ENCODE measurements around the gene CD24.

CD24 gene

DNA sequence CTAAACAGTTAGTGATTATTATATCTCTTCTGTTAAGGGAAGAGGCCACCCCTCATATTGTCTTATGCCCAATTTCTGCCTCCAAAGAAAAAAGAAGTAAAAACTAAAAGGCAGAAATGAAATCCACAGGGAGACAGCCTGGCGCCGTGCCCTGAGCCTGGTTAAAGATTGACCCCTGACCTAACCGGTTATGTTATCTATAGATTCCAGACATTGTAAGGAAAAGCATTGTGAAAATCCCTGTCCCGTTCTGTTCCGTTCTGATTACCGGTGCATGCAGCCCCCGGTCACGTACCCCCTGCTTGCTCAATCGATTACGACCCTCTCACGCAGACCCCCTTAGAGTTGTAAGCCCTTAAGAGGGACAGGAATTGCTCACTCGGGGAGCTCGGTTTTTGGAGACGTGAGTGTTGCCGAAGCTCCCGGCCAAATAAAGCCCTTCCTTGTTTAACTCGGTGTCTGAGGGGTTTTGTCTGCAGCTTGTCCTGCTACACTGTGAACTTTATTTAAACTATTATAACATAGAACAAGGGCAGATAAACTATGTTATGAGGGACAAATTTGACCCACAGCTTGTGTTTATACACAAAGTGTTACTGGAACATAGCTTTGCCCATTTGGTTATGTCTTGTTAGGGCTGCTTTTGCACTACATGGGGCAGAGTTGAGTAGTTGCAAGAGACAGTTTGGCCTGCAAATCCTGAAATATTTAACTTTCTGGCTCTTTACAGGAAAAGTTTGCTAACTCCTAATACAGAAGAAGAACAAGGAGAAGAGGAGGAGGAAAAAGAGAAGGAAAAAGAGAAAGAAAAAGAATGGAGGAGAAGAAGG, 49.6 kb downstream of the CD24 start:
- no peak overlapping the region for H3K4me3 ChIP-seq (ENCODE audit: low read depth, low read length)
- H3K4me2 ChIP-seq (ENCODE audit: low read length): no peak overlapping the region
- no peaks in the 10 kb centered on the region for H3K36me3 ChIP-seq (ENCODE audit: control insufficient read depth, insufficient read depth, low read length)
- H2AFZ ChIP-seq: no peak overlapping the region
- no peak overlapping the region for H3K27ac ChIP-seq
- H3K4me1 ChIP-seq: no peaks in the 10 kb centered on the region
- no peaks in the 10 kb centered on the region for H3K79me2 ChIP-seq
- H3K27me3 ChIP-seq (ENCODE audit: control insufficient read depth, insufficient read depth, low read length): no peaks in the 10 kb centered on the region
- H3K9me3 ChIP-seq (ENCODE audit: control insufficient read depth, low read length): no peaks in the 10 kb centered on the region
- TF ChIP-seq, protein P1, sequence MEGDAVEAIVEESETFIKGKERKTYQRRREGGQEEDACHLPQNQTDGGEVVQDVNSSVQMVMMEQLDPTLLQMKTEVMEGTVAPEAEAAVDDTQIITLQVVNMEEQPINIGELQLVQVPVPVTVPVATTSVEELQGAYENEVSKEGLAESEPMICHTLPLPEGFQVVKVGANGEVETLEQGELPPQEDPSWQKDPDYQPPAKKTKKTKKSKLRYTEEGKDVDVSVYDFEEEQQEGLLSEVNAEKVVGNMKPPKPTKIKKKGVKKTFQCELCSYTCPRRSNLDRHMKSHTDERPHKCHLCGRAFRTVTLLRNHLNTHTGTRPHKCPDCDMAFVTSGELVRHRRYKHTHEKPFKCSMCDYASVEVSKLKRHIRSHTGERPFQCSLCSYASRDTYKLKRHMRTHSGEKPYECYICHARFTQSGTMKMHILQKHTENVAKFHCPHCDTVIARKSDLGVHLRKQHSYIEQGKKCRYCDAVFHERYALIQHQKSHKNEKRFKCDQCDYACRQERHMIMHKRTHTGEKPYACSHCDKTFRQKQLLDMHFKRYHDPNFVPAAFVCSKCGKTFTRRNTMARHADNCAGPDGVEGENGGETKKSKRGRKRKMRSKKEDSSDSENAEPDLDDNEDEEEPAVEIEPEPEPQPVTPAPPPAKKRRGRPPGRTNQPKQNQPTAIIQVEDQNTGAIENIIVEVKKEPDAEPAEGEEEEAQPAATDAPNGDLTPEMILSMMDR (IDR thresholded peaks at IDR 0.05): no peak
- H3K9ac ChIP-seq: no peak overlapping the region

DNA sequence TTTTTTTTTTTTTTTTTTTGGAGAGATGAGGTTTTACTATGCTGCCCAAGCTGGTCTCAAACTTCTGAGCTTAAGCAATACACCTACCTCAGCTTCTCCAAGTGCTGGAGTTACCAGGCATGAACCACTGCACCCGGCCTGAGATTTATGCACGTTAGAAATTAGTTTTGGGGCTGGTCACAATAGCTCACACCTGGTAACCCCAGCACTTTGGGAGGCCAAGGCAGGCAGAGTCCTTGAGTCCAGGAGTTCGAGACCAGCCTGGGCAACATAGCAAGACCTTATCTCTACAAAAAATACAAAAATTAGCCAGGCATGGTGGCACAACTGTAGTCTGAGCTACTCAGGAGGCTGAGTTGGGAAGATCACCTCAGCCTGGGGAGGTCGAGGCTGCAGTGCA, 51.9 kb downstream of the CD24 start:
- TF ChIP-seq, protein P1 (IDR thresholded peaks at IDR 0.05): no peak
- H3K9me3 ChIP-seq (ENCODE audit: control insufficient read depth, low read length): no peaks in the 10 kb centered on the region
- H3K4me1 ChIP-seq: no peaks in the 10 kb centered on the region
- no peak overlapping the region for H3K4me2 ChIP-seq (ENCODE audit: low read length)
- H3K27me3 ChIP-seq (ENCODE audit: control insufficient read depth, insufficient read depth, low read length): no peaks in the 10 kb centered on the region
- no peak overlapping the region for H2AFZ ChIP-seq
- no peak overlapping the region for H3K27ac ChIP-seq
- H3K36me3 ChIP-seq (ENCODE audit: control insufficient read depth, insufficient read depth, low read length): no peaks in the 10 kb centered on the region
- no peak overlapping the region for H3K4me3 ChIP-seq (ENCODE audit: low read depth, low read length)
- no peak overlapping the region for H3K9ac ChIP-seq
- no peaks in the 10 kb centered on the region for H3K79me2 ChIP-seq

Measured in parathyroid adenoma (tissue), 2 donors.